CD4-positive, alpha-beta T cell treated with Interleukin-12 subunit alpha and Interleukin-12 subunit beta, for 1 hour (primary cell): ENCODE data around the gene LDLR.
"Not testable (repeated sequence)": the region's sequence is repeated elsewhere in the genome, so short reads cannot be mapped to it uniquely, and the experiment has no call there.

ENCODE experiments used
- DNase-seq: peaks from one replicate; pipeline ENCODE4 v3.0.0-alpha.2; 2020

LDLR gene

GRCh38 chr19:11106477-11106876 is 17.2 kb downstream of the LDLR start:
- no peak for DNase-seq

DNA sequence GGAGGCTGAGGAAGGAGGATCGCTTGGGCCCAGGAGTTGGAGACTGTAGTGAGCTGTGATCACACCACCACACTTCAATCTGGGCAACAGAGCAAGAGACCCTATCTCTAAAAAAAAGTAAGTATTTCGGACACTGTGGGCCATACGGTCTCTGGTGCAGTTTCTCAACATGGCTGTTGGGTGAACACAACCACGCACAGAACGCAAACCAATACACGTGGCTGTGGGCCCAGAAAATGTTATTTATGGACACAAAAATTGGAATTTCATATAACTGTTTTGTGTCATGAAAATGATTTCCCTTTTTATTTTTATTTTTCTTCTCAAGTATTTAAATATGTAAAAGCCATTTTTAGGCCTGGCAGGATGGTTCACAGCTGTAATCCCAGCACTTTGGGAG is 19.5 kb downstream of the LDLR start:
- no peak for DNase-seq

- DNase-seq = no peak
Measured at GRCh38 chr19:11111117-11111770, 22.0 kb downstream of the LDLR start.

DNA sequence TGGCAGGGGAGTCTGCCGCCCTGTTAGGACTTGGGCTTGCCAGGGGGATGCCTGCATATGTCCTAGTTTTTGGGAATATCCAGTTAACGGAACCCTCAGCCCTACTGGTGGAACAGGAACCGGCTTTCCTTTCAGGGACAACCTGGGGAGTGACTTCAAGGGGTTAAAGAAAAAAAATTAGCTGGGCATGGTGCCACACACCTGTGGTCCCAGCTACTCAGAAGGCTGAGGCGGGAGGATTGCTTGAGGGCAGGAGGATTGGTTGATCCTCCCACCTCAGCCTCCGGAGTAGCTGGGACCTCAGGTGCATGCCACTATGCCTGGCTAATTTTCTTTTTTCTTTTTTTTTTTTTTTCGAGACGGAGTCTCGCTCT is 22.5 kb downstream of the LDLR start:
- no peak for DNase-seq

DNA sequence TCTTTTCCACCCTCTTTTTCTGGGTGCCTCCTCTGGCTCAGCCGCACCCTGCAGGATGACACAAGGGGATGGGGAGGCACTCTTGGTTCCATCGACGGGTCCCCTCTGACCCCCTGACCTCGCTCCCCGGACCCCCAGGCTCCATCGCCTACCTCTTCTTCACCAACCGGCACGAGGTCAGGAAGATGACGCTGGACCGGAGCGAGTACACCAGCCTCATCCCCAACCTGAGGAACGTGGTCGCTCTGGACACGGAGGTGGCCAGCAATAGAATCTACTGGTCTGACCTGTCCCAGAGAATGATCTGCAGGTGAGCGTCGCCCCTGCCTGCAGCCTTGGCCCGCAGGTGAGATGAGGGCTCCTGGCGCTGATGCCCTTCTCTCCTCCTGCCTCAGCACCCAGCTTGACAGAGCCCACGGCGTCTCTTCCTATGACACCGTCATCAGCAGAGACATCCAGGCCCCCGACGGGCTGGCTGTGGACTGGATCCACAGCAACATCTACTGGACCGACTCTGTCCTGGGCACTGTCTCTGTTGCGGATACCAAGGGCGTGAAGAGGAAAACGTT is 24.0 kb downstream of the LDLR start:
- DNase-seq = no peak

GRCh38 chr19:11115042-11115441 is 25.8 kb downstream of the LDLR start:
- no peak for DNase-seq

DNA sequence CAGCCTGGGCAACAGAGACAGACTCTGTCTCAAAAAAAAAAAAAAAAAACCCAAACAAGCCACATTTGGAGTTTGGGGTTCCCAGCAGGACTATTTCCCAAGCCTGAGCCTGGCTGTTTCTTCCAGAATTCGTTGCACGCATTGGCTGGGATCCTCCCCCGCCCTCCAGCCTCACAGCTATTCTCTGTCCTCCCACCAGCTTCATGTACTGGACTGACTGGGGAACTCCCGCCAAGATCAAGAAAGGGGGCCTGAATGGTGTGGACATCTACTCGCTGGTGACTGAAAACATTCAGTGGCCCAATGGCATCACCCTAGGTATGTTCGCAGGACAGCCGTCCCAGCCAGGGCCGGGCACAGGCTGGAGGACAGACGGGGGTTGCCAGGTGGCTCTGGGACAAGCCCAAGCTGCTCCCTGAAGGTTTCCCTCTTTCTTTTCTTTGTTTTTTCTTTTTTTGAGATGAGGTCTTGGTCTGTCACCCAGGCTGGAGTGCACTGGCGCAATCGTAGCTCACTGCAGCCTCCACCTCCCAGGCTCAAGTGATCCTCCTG is 26.7 kb downstream of the LDLR start:
- no peak for DNase-seq

DNA sequence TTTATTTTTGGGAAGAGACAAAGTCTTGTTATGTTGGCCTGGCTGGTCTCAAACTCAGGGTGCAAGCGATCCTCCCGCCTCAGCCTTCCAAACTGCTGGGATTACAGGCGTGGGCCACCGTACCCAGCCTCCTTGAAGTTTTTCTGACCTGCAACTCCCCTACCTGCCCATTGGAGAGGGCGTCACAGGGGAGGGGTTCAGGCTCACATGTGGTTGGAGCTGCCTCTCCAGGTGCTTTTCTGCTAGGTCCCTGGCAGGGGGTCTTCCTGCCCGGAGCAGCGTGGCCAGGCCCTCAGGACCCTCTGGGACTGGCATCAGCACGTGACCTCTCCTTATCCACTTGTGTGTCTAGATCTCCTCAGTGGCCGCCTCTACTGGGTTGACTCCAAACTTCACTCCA is 27.2 kb downstream of the LDLR start:
- no peak for DNase-seq

GRCh38 chr19:11121963-11122362 is 32.7 kb downstream of the LDLR start:
- not testable (repeated sequence) for DNase-seq

DNA sequence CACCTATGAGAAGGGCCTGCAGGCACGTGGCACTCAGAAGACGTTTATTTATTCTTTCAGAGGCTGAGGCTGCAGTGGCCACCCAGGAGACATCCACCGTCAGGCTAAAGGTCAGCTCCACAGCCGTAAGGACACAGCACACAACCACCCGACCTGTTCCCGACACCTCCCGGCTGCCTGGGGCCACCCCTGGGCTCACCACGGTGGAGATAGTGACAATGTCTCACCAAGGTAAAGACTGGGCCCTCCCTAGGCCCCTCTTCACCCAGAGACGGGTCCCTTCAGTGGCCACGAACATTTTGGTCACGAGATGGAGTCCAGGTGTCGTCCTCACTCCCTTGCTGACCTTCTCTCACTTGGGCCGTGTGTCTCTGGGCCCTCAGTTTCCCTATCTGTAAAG is 33.9 kb downstream of the LDLR start:
- DNase-seq = peak; percentile 2

DNA sequence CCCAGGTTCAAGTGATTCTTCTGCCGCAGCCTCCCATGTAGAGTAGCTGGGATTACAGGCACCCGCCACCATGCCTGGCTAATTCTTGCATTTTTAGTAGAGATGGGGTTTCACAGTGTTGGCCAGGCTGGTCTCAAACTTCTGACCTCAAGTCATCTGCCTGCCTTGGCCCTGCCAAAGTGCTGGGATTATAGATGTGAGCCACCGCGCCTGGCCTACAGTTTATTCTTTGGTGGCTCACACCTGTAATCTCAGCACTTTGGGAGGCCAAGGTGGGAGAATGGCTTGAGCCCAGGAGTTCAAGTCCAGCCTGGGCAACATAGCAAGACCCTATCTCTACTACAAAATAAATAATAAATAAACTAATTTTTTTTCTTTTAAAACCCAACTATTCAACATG is 34.9 kb downstream of the LDLR start:
- peak; percentile 1 for DNase-seq

DNA sequence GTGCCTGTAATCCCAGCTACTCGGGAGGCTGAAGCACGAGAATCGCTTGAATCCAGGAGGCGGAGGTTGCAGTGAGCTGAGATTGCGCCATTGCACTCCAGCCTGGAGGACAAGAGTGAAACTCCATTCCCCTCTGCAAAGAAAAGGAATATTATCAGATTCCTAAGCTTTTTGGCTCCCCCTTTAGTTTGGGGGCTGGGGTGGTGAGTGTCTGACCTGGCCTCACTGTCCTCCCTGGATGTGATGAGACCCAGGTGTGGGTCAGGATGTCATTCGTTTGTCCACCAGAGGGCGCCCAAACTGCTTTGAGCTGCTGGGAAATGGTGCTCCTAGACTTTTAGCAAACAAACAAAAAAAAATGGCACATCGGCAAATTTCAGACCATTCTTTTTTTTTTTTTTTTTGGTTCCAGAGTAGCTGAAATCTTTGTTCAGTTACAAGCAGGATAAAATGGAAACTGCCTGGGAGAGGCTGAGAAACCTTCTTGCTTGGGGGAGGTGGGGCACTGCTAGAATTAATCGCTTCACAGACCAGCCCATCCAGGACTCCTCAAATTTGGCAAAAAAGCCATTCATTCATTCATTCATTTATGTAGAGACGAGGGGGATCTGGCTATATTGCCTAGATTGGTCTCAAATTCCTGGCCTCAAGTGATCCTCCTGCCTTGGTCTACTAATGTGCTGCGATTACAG is 36.9 kb downstream of the LDLR start:
- peak; percentile 79 for DNase-seq

DNA sequence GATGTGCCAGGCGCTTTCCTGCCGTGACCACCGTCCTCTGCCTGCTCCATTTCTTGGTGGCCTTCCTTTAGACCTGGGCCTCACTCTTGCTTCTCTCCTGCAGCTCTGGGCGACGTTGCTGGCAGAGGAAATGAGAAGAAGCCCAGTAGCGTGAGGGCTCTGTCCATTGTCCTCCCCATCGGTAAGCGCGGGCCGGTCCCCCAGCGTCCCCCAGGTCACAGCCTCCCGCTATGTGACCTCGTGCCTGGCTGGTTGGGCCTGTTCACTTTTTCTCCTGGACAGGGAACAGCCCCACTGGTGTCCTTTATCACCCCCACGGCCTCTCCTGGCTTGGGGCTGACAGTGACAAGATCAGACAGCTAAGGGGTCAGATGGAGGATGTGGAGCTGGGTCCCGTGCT is 38.6 kb downstream of the LDLR start:
- DNase-seq = no peak

DNA sequence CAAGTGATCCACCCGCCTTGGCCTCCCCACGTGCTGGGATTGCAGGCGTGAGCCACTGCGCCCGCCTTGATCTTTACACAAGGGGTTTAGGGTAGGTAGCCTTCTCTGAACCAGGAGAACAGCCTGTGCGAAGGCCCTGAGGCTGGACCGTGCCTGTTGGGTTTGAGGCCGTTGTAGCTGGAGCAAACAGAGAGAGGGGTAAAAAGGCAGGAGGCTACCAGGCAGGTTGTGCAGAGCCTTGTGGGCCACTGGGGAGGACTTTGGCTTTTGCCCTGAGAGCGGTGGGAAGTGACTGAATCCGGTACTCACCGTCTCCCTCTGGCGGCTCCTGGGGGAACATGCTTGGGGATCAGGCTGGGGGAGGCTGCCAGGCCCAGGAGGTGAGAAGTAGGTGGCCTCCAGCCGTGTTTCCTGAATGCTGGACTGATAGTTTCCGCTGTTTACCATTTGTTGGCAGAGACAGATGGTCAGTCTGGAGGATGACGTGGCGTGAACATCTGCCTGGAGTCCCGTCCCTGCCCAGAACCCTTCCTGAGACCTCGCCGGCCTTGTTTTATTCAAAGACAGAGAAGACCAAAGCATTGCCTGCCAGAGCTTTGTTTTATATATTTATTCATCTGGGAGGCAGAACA is 41.7 kb downstream of the LDLR start:
- peak; percentile 78 for DNase-seq

- no peak for DNase-seq
Measured at GRCh38 chr19:11131471-11131870, 42.2 kb downstream of the LDLR start.

DNA sequence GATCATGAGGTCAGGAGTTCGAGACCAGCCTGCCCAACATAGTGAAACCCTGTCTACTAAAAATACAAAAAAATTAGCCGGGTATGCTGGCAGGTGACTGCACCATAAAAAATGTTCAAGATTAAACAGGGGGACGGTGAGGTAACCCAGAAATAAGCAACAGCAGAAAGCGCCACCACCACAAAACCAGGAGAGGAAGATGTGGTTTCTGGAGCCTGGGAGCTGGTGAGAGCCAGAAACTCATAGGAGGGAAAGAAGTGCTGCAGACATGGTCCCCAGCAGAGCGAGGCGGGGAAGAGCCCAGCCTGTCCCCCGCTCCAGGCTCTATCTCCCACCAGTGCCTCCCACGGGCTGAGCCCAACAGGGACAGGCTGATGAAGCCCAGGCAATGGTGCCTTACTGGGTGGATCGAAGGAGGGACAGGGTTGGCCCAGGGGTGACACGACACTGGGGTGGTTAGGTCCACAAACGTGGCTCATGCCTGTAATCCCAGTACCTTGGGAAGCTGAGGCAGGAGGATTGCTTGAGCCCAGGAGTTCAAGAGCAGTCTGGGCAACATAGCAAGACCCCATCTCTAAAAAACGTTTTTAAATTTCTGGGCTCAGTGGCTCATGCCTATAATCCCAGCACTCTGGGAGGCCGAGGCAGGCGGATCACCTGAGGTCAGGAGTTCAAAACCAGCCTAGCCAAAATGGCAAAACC is 47.3 kb downstream of the LDLR start:
- no peak for DNase-seq

DNA sequence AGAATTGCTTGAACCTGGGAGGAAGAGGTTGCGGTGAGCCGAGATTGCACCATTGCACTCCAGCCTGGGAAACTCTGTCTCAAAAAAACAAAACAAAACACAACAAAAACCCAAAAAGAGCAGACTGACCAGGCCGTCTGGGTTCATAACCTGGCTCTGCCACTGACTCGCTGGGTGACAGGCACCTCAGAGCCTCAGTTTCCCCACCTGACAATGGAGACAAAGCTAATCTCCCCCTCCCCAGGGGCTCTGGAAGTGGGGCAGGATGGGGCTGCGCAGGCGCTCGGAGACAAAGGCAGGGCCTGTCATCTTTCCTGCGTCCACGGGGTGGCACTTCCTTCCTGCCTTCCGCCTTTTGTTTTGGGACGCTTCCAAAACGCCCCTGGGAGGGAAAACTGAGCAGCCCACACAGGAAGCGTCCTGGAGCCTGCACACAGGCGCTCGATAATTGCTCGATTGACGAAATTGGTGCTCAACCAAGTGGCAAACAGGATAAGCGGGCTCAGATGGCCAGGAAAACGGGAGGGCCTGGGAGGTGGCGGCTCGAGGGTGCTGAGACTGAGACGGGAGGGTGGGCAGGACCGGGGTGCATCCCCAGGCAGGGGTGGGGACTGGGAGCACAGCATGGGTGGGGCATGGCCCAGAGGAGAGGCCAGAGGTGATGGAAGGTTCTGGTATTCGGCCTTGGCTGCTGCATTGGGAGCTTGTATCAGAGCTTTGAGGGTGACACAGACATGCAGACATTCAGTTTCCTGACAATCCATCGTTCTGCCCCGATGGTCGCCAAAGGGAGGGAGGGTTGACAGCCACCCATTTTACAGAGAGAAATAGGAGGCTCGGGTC is 48.5 kb downstream of the LDLR start:
- DNase-seq = peak; percentile 66

- no peak for DNase-seq
Measured at GRCh38 chr19:11138601-11139300, 49.5 kb downstream of the LDLR start.

DNA sequence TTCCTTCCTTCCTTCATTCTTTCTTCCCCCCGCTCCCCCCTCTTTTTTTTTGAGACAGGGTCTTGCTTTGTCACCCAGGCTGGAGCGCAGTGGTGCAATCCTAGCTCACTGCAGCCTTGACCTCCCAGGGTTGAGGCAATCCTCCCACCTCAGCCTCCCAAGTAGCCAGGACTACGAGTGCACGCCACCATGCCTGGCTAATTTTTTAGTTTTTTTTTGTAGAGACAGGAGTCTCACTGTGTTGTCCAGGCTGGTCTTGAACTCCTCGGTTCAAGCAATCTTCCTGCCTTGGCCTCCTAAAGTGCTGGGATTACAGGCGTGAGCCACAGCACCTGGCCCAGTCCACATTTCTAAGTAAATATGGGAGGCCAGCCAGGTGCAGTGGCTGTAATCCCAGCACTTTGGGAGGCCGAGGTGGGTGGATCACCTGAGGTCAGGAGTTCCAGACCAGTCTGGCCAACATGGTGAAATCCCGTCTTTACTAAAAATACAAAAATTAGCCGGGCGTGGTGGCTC is 50.8 kb downstream of the LDLR start:
- not testable (repeated sequence) for DNase-seq

GRCh38 chr19:11140896-11141295 is 51.6 kb downstream of the LDLR start:
- no peak for DNase-seq

GRCh38 chr19:11141937-11142527 is 52.8 kb downstream of the LDLR start:
- no peak for DNase-seq
